GM23248 (cell line): ENCODE data around the gene SENP1. TPM values are rescaled to one million over a fixed set of nuclear protein-coding genes. Genes with fewer than 3 reads are reported as not detected.

Experiments
- DNase-seq: peaks from one replicate; pipeline ENCODE4 v3.0.0-alpha.2; 2015
- H2AFZ ChIP-seq: fragments of 200-600 bp; sonication (generic); 2 replicates; pipeline ENCODE4 v1.6.1; 2016; ENCODE audit warnings: antibody characterized with exemption
- H3F3A ChIP-seq: fragments of 200-600 bp; sonication (generic); 2 replicates; pipeline ENCODE4 v1.6.1; 2016; ENCODE audit warnings: mild to moderate bottlenecking, antibody characterized with exemption, mixed run types; ENCODE audit not compliant: insufficient read depth
- H3K27ac ChIP-seq: fragments of 200-600 bp; sonication (generic); 2 replicates; pipeline ENCODE4 v1.5.1; 2016; ENCODE audit warnings: mild to moderate bottlenecking
- H3K27me3 ChIP-seq: fragments of 200-600 bp; sonication (generic); replicated peaks from 2 replicates; pipeline ENCODE4 v1.6.1; 2016; ENCODE audit warnings: mild to moderate bottlenecking; ENCODE audit not compliant: insufficient read depth
- H3K36me3 ChIP-seq: fragments of 200-600 bp; sonication (generic); 2 replicates; pipeline ENCODE4 v1.6.1; 2016; ENCODE audit warnings: low read depth, mild to moderate bottlenecking
- H3K4me1 ChIP-seq: fragments of 200-600 bp; sonication (generic); 2 replicates; pipeline ENCODE4 v1.6.1; 2016; ENCODE audit warnings: mild to moderate bottlenecking; ENCODE audit not compliant: insufficient read depth
- H3K4me2 ChIP-seq: fragments of 200-600 bp; sonication (generic); one replicate; pipeline ENCODE4 v1.6.1; 2016; ENCODE audit warnings: mild to moderate bottlenecking; ENCODE audit not compliant: unreplicated experiment
- H3K4me3 ChIP-seq: fragments of 200-600 bp; sonication (generic); 2 replicates; pipeline ENCODE4 v1.5.1; 2016; ENCODE audit warnings: mild to moderate bottlenecking
- H3K79me2 ChIP-seq: fragments of 200-600 bp; sonication (generic); 2 replicates; pipeline ENCODE4 v1.6.1; 2016; ENCODE audit warnings: mild to moderate bottlenecking; ENCODE audit not compliant: insufficient read depth
- H3K9ac ChIP-seq: fragments of 200-600 bp; sonication (generic); 2 replicates; pipeline ENCODE4 v1.6.1; 2016; ENCODE audit warnings: mild to moderate bottlenecking
- H3K9me2 ChIP-seq: fragments of 200-600 bp; sonication (generic); 2 replicates; pipeline ENCODE4 v1.6.1; 2016; ENCODE audit warnings: mixed run types, mild to moderate bottlenecking, moderate library complexity; ENCODE audit not compliant: insufficient read depth
- H3K9me3 ChIP-seq: fragments of 200-600 bp; sonication (generic); one replicate; pipeline ENCODE4 v1.6.1; 2017; ENCODE audit warnings: low read depth
- H4K20me1 ChIP-seq: fragments of 200-600 bp; sonication (generic); 2 replicates; pipeline ENCODE4 v1.6.0; 2016; ENCODE audit not compliant: insufficient read depth
- EZH2 ChIP-seq: fragments of 200-600 bp; sonication (generic); IDR thresholded peaks from 2 replicates; pipeline ENCODE4 v1.6.1; 2018; ENCODE audit warnings: antibody characterized with exemption, mild to moderate bottlenecking; ENCODE audit not compliant: insufficient read depth, poor library complexity, severe bottlenecking
- EZH2phosphoT487 ChIP-seq: fragments of 200-600 bp; sonication (generic); IDR thresholded peaks from 2 replicates; pipeline ENCODE4 v1.6.1; 2018; ENCODE audit warnings: antibody characterized with exemption, moderate library complexity, mild to moderate bottlenecking, low read depth; ENCODE audit not compliant: insufficient read depth
- WGBS, 2 experiments: methylation state at CpG; one replicate each; pipeline ENCODE4 v1.1.6; 2015 to 2017; ENCODE audit warnings: low lambda C conversion rate in 2 of 2, low coverage in 1 of 2; ENCODE audit errors: missing lambda C conversion rate in 2 of 2; 5-methylcytosine and 5-hydroxymethylcytosine counted together
- in situ Hi-C: fragments of 300-500 bp; cut with MboI; formaldehyde crosslinking; loops from 2 replicates; pipeline ENCODE4 v1.15.0; 2020
- polyA plus RNA-seq: library from polyadenylated mRNA; unstranded; fragments of >200 nt; fragmentation: Nextera tagmentation; extraction: Ambion mirVana; gene quantifications from 2 replicates; pipeline ENCODE4 v1.2.1, GENCODE V29; 2016
- total RNA-seq: library from RNA; depleted of rRNA; stranded (reverse); fragments of >200 nt; shearing (Covaris generic); gene quantifications from 2 replicates; pipeline ENCODE4 v1.2.3, GENCODE V29; 2014

Gene SENP1
- total and polyA plus RNA-seq, 2 experiments from 2014 or later = 6.7 to 15.3 TPM

DNA sequence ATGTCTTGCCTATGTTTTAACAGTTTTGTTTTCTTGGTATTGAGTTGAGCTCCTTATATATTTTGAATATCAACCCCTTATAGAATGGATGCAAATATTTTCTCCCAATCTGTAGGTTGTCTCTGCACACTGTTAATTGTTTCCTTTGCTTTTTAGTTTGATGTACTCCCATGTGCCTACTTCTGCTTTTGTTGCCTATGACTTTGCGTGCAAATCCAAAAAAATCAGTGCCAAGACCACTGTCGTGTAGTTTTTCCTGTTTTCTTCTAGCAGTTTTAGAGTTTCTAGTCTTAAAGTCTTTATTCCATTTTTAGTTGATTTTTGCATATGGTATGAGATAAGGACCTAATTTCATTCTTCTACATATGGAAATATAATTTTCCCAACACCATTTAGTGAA lies 28.8 kb downstream of the SENP1 start:
- Histone ChIP-seq H3K9me2 (no peaks in the 10 kb centered on the region), H4K20me1 (no peaks in the 10 kb centered on the region), H3K27ac (no peak overlapping the region), H3K27me3 (no peaks in the 10 kb centered on the region), H3K79me2 (no peaks in the 10 kb centered on the region), H3K36me3 (peaks cover 19% of the 10 kb centered on the region; the same call in 1 of the 2 replicates), H2AFZ (no peak overlapping the region), H3F3A (peaks cover 8% of the 10 kb centered on the region; the same call in 1 of the 2 replicates), H3K9me3 (no peaks in the 10 kb centered on the region), H3K9ac (no peak overlapping the region), H3K4me3 (no peak overlapping the region), H3K4me1 (peaks cover 15% of the 10 kb centered on the region), H3K4me2 (no peak overlapping the region)
- in situ Hi-C loops = no loop called here
- WGBS, 2 experiments = 73 to 80% methylated on average over 2 of the region's 2 CpGs
- TF ChIP-seq EZH2 (no peak), EZH2phosphoT487 (no peak)
- DNase-seq = no peak

DNA sequence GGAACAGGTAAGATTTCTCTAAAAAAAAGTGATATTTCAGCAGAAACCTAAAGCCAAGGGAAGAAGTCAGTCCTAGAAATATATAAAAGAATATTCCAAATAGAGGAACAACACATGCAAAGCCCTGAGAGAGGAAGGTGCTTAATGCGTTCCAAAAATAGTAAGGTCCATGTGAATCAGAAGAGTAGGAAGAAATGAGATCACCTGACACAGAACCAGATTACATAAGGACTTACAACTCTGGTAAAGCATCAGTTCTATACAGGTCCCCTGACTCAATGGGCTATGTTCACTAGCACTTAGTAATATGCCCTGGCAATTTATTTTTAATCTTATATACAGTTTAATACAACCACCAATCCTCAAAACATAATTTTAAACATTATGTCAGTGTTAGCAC lies 30.0 kb downstream of the SENP1 start:
- Histone ChIP-seq H3K79me2 (no peaks in the 10 kb centered on the region), H3K27ac (no peak overlapping the region), H3K27me3 (no peaks in the 10 kb centered on the region), H4K20me1 (no peaks in the 10 kb centered on the region), H3K4me3 (no peak overlapping the region), H3K9me2 (no peaks in the 10 kb centered on the region), H2AFZ (no peak overlapping the region), H3K4me2 (no peak overlapping the region), H3K9ac (no peak overlapping the region), H3K9me3 (no peaks in the 10 kb centered on the region), H3K4me1 (peaks cover 15% of the 10 kb centered on the region), H3K36me3 (peaks cover 22% of the 10 kb centered on the region; the same call in 1 of the 2 replicates), H3F3A (peaks cover 8% of the 10 kb centered on the region; the same call in 1 of the 2 replicates)
- TF ChIP-seq EZH2 (no peak), EZH2phosphoT487 (no peak)
- 91 to 100% methylated on average over 1 of the region's 1 CpG for WGBS, 2 experiments
- DNase-seq = no peak
- in situ Hi-C loops = no loop called here

DNA sequence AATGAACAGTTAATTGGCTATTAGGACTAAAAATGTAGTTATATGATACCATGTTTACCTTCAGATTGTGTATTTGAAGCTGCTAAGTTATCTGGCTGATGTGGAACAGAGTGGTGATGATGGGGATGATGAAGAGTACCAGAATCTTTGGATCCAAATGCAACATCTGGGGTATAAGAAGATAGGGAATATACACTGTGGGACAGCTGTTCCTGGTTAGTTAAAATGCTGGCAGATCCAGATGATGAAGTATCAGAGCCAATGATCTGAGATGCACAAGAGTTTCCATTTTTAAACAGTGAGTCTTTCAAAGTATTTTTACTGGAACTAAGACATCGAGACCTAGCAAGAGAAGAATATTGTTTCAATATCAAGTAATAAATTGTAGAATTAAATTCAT lies 31.6 kb downstream of the SENP1 start:
- in situ Hi-C loops = no loop called here
- H3K4me2 ChIP-seq = no peak overlapping the region
- no peaks in the 10 kb centered on the region for H3K27me3 ChIP-seq
- 16 to 29% methylated on average over 1 of the region's 1 CpG for WGBS, 2 experiments
- no peak overlapping the region for H2AFZ ChIP-seq
- no peaks in the 10 kb centered on the region for H3K9me3 ChIP-seq
- TF ChIP-seq EZH2 (no peak), EZH2phosphoT487 (no peak)
- H3K79me2 ChIP-seq = no peaks in the 10 kb centered on the region
- DNase-seq = no peak
- peaks cover 13% of the 10 kb centered on the region for H3K4me1 ChIP-seq
- no peaks in the 10 kb centered on the region for H4K20me1 ChIP-seq
- no peak overlapping the region for H3K9ac ChIP-seq
- H3K4me3 ChIP-seq = no peak overlapping the region
- no peaks in the 10 kb centered on the region for H3K9me2 ChIP-seq
- peaks cover 28% of the 10 kb centered on the region; the same call in 1 of the 2 replicates for H3K36me3 ChIP-seq
- H3K27ac ChIP-seq = no peak overlapping the region
- H3F3A ChIP-seq = peaks cover 7% of the 10 kb centered on the region

DNA sequence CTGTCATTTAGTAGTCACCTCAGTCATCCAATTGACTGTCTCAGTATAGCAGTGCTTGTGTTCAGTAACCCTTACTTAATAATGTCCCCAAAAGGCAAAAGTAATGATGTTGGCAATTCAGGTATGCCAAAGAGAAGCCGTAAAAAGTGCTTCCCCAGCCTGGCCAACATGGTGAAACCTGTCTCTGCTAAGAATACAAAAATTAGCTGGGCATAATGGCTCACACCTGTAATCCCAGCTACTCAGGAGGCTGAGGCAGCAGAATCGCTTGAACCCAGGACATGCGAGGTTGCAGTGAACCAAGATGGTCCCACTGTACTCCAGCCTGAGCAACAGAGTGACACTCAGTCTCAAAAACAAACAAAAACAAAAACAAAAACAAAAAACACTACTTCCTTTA lies 33.6 kb downstream of the SENP1 start:
- no peaks in the 10 kb centered on the region for H3K9me2 ChIP-seq
- no peak overlapping the region for H3K4me3 ChIP-seq
- H3K36me3 ChIP-seq = peaks cover 23% of the 10 kb centered on the region; the same call in 1 of the 2 replicates
- no peak for TF ChIP-seq EZH2phosphoT487
- TF ChIP-seq EZH2 = no peak
- peaks cover 10% of the 10 kb centered on the region for H3F3A ChIP-seq
- H3K9me3 ChIP-seq = no peaks in the 10 kb centered on the region
- no peaks in the 10 kb centered on the region for H4K20me1 ChIP-seq
- H3K79me2 ChIP-seq = no peaks in the 10 kb centered on the region
- no peak for DNase-seq
- no peak overlapping the region for H3K9ac ChIP-seq
- no peak overlapping the region for H3K4me2 ChIP-seq
- peaks cover 4% of the 10 kb centered on the region; the same call in 1 of the 2 replicates for H3K4me1 ChIP-seq
- 98 to 99% methylated on average over 3 of the region's 3 CpGs for WGBS, 2 experiments
- H3K27ac ChIP-seq = no peak overlapping the region
- in situ Hi-C loops = no loop called here
- H3K27me3 ChIP-seq = no peaks in the 10 kb centered on the region
- H2AFZ ChIP-seq = no peak overlapping the region

DNA sequence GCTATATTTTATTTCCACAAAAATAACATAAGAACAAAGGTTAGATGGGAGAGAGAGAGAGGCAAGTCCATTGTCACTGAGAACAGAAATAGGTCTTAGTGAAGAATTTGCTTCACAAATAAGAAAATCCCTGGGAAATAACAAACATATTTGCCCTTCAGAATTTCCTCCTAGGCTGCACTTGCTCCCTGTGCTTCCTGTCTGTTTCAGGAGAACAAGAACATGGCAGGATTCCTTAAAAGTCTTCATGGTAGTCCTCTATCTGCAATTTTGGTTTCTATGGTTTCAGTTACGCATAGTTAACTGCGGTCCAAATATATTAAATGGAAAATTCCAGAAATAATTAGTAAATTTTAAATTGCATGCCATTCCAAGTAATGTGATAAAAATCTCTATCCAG lies 34.1 kb downstream of the SENP1 start:
- WGBS, 2 experiments = 98 to 100% methylated on average over 2 of the region's 2 CpGs
- Histone ChIP-seq H3K79me2 (no peaks in the 10 kb centered on the region), H3F3A (peaks cover 10% of the 10 kb centered on the region), H2AFZ (no peak overlapping the region), H4K20me1 (no peaks in the 10 kb centered on the region), H3K36me3 (peaks cover 23% of the 10 kb centered on the region; the same call in 1 of the 2 replicates), H3K9me3 (no peaks in the 10 kb centered on the region), H3K4me3 (no peak overlapping the region), H3K9ac (no peak overlapping the region), H3K9me2 (no peaks in the 10 kb centered on the region), H3K4me1 (peaks cover 4% of the 10 kb centered on the region; the same call in 1 of the 2 replicates), H3K27me3 (no peaks in the 10 kb centered on the region), H3K4me2 (no peak overlapping the region), H3K27ac (no peak overlapping the region)
- DNase-seq = no peak
- in situ Hi-C loops = no loop called here
- TF ChIP-seq EZH2 (no peak), EZH2phosphoT487 (no peak)
